GM12801 (cell line): ENCODE data around the gene NSMCE1.

Source experiments
- CTCF ChIP-seq: IDR thresholded peaks from one replicate; pipeline ENCODE4 v1.5.1; 2011; ENCODE audit warnings: control low read depth; ENCODE audit not compliant: insufficient read length; ENCODE audit errors: extremely low read depth

The NSMCE1 gene

GRCh38 chr16:27215660-27216059 is 52.9 kb downstream of the NSMCE1 start:
- no peak for TF ChIP-seq CTCF

- no peak for TF ChIP-seq CTCF
Observed at GRCh38 chr16:27214084-27214961, 54.2 kb downstream of the NSMCE1 start.

- TF ChIP-seq CTCF = no peak
Observed at GRCh38 chr16:27211026-27211425, 57.5 kb downstream of the NSMCE1 start.

- TF ChIP-seq CTCF = no peak
Observed at GRCh38 chr16:27210174-27210573, 58.4 kb downstream of the NSMCE1 start.

GRCh38 chr16:27209591-27209990 is 59.0 kb downstream of the NSMCE1 start:
- TF ChIP-seq CTCF = no peak

- TF ChIP-seq CTCF = no peak
Observed at GRCh38 chr16:27208796-27209195, 59.8 kb downstream of the NSMCE1 start.

GRCh38 chr16:27208081-27208680 is 60.4 kb downstream of the NSMCE1 start:
- TF ChIP-seq CTCF = no peak
